GM21737 (cell line): ENCODE results near the gene OR2V2.
"Not testable (repeated sequence)": the region's sequence is repeated elsewhere in the genome, so short reads cannot be mapped to it uniquely, and the experiment has no call there.

ENCODE experiments used
- ATAC-seq: cut with Tn5 transposase; IDR thresholded peaks from one replicate; pipeline ENCODE4 v1.9.1; 2021; ENCODE audit warnings: mild to moderate bottlenecking, moderate library complexity; ENCODE audit not compliant: unreplicated experiment

The OR2V2 gene

DNA sequence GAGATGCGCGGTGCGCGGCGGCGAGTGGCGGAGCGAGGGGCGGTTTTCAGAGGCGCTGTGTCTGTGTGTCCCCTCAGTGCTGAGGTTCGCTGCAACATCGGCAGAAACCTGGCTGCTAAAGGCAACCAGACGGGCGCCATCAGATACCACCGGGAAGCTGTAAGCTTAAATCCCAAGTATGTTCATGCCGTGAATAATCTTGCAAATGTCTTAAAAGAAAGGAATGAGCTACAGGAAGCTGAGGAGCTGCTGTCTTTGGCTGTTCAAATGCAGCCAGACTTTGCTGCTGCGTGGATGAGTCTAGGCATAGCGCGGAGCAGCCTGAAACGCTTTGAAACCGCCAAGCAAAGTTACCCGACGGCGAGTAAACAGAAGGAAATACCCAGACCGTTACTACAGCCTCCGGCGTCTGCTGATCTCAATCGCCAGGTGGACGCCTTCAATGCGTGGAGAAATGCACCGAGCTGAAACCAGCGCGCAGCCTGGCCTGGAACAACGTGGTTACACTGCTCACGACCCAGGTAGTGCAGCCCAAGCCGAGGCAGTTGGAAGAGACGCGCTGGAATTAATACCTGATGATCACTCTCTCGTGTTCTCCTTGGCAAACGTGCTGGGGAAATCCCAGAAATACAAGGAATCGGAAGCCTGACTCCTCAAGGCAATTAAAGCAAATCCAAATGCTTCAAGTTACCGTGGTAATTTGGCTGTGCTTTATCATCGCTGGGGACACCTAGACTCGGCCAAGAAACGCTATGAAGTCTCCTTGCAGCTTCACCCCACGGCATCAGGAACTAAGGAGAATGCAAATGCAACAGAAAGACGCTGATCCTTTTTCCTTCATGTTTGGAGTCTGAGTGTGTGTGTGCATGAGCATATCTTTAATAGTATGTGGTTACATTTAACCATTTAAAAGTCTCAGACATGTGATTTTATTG, 32.3 kb upstream of the OR2V2 start:
- ATAC-seq = no peak

- no peak for ATAC-seq
Measured at GRCh38 chr5:181118369-181118768, 29.0 kb upstream of the OR2V2 start.

DNA sequence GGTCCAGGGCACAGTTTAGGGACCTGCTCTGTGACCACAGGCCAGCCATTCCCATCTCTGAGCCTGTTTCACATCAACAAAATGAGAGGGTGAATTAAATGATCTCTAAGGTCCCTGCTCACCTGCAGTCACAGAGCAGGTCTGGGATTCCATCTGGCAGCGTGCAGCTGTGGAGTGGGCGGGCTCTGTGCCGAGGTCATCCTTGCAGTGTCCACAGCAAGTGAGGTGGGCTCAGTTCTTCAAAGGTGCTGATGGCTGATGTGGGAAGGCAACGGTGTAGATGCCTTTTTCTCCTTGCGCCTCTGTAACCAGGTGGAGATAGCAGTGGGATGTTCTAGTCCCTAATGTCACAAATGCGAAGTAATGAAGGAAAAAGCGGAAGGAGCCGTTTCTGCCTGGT, 28.3 kb upstream of the OR2V2 start:
- ATAC-seq = no peak

DNA sequence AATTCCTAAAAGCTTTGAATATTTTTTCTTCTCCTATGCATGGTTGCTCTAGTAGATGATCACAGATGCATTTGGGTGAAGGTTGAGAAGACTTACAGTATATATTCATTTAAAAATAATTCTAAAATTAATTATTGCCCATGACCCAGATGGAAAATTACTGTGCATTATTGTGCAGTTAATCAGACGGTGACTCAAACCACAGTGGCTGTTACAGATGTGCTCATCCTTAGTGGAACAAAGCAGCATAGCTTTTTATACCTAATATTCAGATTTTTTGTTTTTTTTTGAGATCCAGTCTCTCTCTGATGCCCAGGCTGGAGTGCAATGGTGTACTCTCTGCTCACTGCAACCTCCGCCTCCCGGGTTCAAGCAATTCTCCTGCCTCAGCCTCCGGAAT, 27.1 kb upstream of the OR2V2 start:
- no peak for ATAC-seq

DNA sequence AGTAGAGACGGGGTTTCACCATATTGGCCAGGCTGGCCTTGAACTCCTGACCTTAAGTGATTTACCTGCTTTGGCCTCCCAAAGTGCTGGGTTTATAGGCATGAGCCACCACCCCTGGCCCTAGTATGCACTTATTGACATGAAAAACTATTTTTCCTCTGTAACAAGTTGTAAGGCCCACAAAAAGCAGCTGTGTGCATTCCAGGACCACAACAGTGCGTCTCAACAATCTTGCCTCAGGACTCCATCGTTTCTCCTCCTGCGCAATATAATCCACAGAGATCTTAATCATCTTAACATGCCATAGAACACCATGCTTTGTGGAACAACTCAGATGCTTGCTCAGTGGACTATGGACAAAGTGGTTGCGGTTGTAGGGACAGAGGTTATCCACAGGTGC, 26.6 kb upstream of the OR2V2 start:
- ATAC-seq = no peak

DNA sequence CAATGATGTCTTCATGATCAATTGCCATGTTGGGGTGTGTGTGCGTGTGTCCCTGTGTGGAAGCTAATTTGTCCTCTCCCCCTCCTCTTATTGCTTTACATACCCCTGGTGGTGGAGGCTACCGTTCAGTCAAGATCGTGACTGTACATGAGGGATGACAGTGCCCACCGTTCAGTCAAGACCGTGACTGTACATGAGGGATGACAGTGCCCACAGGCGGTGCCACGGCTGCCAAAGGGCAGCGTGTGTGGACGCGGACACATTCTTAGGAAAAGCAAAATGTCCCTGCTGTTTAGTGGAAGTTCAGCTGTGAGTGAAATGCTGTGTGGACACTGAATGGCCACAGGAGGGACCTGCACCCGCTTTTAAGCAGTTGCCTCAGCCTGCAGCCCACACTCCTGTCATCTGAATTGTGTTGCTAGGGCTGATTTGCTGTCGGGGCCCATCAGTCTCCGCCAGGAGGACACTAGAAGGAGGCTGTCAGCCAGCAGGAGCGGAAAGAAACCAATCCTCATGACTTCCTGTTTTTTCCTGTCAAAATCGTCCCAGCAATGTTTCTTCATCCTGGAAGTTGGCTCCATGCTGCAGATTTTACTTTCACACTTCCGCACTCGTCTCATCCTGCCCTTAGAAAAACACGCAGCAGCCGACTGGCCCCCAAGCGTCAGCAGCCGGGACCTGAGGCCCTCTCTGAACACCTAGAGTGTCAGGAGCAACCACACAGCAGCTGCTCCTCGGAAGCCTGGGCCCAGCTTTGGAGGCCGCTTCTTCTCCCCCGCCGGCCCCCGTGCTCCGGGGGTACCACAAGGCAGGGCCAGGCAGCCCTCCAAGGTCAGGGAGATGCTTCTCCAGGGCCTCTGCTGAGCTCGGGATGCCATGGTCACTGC, 25.5 kb upstream of the OR2V2 start:
- ATAC-seq = no peak

- ATAC-seq = no peak
Measured at GRCh38 chr5:181124526-181124925, 22.9 kb upstream of the OR2V2 start.

GRCh38 chr5:181126841-181127240, 20.5 kb upstream of the OR2V2 start:
- no peak for ATAC-seq

- ATAC-seq = no peak
Measured at GRCh38 chr5:181127456-181127855, 19.9 kb upstream of the OR2V2 start.

- no peak for ATAC-seq
Measured at GRCh38 chr5:181127907-181128626, 19.3 kb upstream of the OR2V2 start.

GRCh38 chr5:181129601-181130000, 17.8 kb upstream of the OR2V2 start:
- no peak for ATAC-seq

GRCh38 chr5:181130081-181130480, 17.3 kb upstream of the OR2V2 start:
- ATAC-seq = not testable (repeated sequence)

DNA sequence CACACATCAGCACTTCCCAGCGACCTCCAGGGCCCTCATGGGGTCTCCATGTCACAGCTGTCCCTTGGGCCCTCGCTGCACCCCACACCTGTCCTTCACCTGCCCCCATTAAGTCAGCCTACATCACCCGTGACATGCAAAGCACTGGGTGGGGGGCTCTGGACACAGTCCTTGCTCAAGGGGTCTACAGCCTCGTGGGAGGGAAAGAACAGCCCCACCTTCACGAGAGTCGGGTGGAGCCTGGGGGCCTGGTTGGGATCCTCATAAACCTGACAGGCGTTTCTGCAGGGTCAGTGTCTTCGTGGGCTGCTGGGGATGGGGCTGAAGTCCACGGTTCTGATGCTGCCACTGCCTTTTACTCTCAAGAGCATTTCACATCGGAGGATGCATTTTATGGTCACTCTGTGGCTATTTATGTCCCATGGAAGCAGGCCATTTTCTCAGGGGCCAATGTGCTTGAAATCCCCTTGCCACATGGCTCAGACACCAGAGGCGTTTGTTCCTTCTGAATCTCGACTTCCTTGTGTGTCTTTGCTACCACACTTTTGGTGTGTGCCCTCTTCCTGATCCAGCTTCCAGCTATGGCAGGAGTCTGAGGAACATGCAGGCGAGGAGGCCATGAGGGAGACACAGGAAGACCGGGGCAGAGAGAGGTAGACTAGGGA, 16.4 kb upstream of the OR2V2 start, which contains the start of gene OR2V1:
OR2V1 (minus strand) TSS at position 338 of the 665 bp plus-strand sequence. CDS start 5,865 bp downstream, outside the sequence.
- no peak for ATAC-seq

DNA sequence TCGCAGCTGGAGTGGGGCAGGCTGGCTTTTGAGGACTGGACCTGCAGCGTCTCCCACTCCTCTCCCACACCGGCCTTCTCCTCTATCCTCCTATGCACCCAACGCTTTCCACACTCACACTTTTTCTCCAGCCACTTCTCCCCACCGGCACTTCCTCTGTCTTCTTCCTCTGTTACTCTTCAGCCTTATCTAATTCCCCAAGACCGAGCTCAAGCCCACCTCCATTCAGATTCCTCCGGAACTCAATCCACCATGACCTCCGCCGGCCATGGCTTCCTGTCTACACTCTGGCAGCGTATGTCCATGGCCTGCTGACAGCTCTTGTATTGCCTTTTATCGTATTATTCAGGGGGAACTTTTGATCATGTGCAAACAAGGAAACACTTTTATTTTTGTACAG, 15.9 kb upstream of the OR2V2 start:
- no peak for ATAC-seq

GRCh38 chr5:181133083-181133482, 14.3 kb upstream of the OR2V2 start:
- no peak for ATAC-seq

GRCh38 chr5:181133610-181134231, 13.7 kb upstream of the OR2V2 start:
- no peak for ATAC-seq

DNA sequence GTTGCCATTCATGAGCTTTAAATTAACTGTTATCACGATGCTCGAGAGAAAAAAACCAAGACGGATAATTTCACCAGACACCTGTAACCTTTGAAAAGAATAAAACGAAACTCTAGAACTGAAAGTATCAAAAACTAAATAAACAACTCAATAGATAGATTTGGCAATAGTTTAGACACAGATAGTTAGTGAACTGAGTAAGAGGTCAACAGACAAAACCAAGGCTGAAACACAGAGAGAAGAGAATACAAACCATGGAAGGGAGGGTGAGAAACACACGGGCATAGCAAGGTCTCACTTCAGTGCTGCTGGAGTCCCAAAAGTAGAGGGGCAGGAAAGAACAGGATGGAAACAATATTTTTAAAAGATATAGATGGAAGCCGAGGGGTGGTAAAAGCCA, 13.1 kb upstream of the OR2V2 start:
- ATAC-seq = no peak

DNA sequence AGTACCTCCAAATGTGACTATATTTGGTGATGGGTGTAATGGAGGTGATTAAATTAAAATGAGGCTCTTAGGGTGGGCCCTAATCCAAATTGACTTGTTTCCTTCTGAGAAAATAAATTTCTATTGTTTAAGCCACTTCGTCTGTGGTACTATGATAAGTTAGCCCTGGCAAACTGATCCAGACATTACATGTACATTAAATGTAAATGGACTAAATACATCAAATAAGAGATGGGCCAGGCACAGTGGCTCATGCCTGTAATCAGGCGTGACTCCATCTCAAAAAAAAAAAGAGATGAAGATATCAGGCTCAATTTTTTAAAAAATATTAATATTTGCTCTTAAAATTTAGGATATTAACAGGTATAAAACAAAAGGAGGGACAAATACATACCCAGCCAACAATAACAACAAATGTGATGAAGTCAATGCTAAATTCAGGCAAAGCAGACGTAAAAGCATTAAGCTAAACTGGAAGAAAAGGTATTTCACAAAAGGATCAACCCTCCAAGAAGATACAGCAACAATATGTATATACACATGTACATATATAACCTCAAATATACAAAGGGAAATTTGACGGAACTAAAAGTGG, 10.9 kb upstream of the OR2V2 start:
- ATAC-seq = no peak

DNA sequence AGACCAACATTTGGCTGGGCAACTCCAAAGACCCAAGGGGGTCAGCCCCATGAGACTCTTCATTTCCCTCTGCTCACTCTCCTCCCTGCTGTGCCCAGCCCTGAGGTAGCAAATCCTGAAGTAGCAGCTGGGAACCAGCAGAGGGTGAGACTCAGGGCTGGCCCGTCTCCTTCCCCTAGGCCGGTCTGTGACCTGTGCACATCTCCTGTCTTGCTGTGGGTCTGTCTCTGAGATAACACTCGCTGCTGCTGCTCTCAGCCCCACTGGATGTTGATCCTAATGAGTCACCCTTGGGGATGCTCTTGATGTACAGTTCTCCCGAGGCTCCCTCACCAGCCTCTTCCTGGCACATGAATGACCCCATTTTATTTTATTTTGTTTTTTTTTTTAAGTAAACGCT, 9.1 kb upstream of the OR2V2 start:
- no peak for ATAC-seq

GRCh38 chr5:181140766-181141165, 6.6 kb upstream of the OR2V2 start:
- ATAC-seq = no peak
